Sigmoid colon (tissue), 7 donors: Measurements from ENCODE around the gene VSIG2. TPM values are rescaled to one million over a fixed set of nuclear protein-coding genes. Genes with fewer than 3 reads are reported as not detected.

Experiments used
- DNase-seq: peaks from one replicate; pipeline ENCODE4 v3.0.0-alpha.2; 2019
- H3K27ac ChIP-seq, 4 donors: fragments of 200-600 bp; sonication (generic); one replicate each; pipeline ENCODE4 v1.5.1; 2016 to 2019; ENCODE audit warnings: mild to moderate bottlenecking in 1 of 4
- H3K27me3 ChIP-seq, 3 donors: fragments of 200-600 bp; sonication (generic); one replicate each; pipeline ENCODE4 v1.5.1; 2019; ENCODE audit warnings: mild to moderate bottlenecking in 1 of 3
- H3K36me3 ChIP-seq, 4 donors: fragments of 200-600 bp; sonication (generic); one replicate each; pipeline ENCODE4 v1.5.1; 2016 to 2019
- H3K4me1 ChIP-seq, 4 donors: fragments of 200-600 bp; sonication (generic); one replicate each; pipeline ENCODE4 v1.5.1; 2017 to 2019
- H3K4me3 ChIP-seq, 4 donors: fragments of 200-600 bp; sonication (generic); one replicate each; pipeline ENCODE4 v1.5.1; 2017 to 2019; ENCODE audit warnings: mild to moderate bottlenecking in 2 of 4, moderate library complexity in 1 of 4
- H3K9me3 ChIP-seq, 4 donors: fragments of 200-600 bp in 3 of 4; sonication (generic) in 3 of 4; one replicate each; pipeline versions ENCODE4 v1.5.1 to v1.6.1; 2013 to 2019
- CTCF ChIP-seq, 4 experiments: fragments of 450-650 bp in 3 of 4; fragments of 200-600 bp in 1 of 4; IDR thresholded peaks; one replicate each; pipeline ENCODE4 v1.5.1; 2016 to 2019; ENCODE audit warnings: antibody characterized with exemption in 4 of 4, mild to moderate bottlenecking in 3 of 4, moderate library complexity in 2 of 4
- EP300 ChIP-seq, 4 donors: sonication (generic); formaldehyde crosslinking; IDR thresholded peaks; one replicate each; pipeline ENCODE4 v1.6.1; 2017; ENCODE audit warnings: antibody characterized with exemption in 4 of 4
- POLR2A ChIP-seq, 2 donors: fragments of 450-650 bp; IDR thresholded peaks; one replicate each; pipeline ENCODE4 v1.6.1; 2016; ENCODE audit warnings: antibody characterized with exemption in 2 of 2, mild to moderate bottlenecking in 2 of 2, moderate library complexity in 2 of 2
- POLR2AphosphoS5 ChIP-seq, 4 donors: sonication (generic); formaldehyde crosslinking; IDR thresholded peaks; one replicate each; pipeline ENCODE4 v1.6.1; 2017; ENCODE audit warnings: antibody characterized with exemption in 4 of 4
- WGBS, 2 donors: extraction: QIAGEN DNeasy Blood & Tissue Kit; methylation state at CpG; one replicate each; pipeline ENCODE4 v1.1.7; 2013; 5-methylcytosine and 5-hydroxymethylcytosine counted together
- intact Hi-C: fragments of 100-400 bp; cut with DNase I; formaldehyde crosslinking; loops from one replicate; pipeline ENCODE4 v1.15.1; 2023
- polyA plus RNA-seq, 3 donors: library from polyadenylated mRNA; stranded (reverse); fragments of 200-250 nt; gene quantifications; one replicate each; pipeline ENCODE4 v1.2.3, GENCODE V29; 2013
- total RNA-seq, 4 donors: library from RNA; depleted of rRNA; stranded (reverse); fragments of >200 nt; gene quantifications; one replicate each; pipeline ENCODE4 v1.1.0, GENCODE V29; 2016
- donor health status: healthy with polysubstance abuse.
- donor health status: Bipolar disorder and iron deficiency.
- donor health status: healthy.

Gene VSIG2
- total and polyA plus RNA-seq, 7 donors: 0.36 to 79.3 (median 28.8) TPM; not detected in 1

GRCh38 chr11:124766156-124766555 is 14.1 kb upstream of the VSIG2 start:
- Histone ChIP-seq H3K27ac (no peak overlapping the region), H3K4me3 (no peak overlapping the region), H3K9me3 (no peaks in the 10 kb centered on the region), H3K36me3 (peaks cover 0 to 40% (median 12%) of the 10 kb centered on the region in 4 donors), H3K4me1 (peaks cover 0 to 20% (median 16%) of the 10 kb centered on the region in 4 donors), H3K27me3 (peaks cover 17 to 26% (median 18%) of the 10 kb centered on the region in 3 donors)
- TF ChIP-seq EP300 (IDR thresholded peaks at IDR 0.05) (no peak), CTCF (IDR thresholded peaks at IDR 0.05) (no peak), POLR2A (IDR thresholded peaks at IDR 0.05) (no peak), POLR2AphosphoS5 (IDR thresholded peaks at IDR 0.05) (no peak)
- DNase-seq: no peak
- WGBS, 2 donors: 96 to 97% methylated on average over 2 of the region's 2 CpGs
- intact Hi-C loops: no loop called here

DNA sequence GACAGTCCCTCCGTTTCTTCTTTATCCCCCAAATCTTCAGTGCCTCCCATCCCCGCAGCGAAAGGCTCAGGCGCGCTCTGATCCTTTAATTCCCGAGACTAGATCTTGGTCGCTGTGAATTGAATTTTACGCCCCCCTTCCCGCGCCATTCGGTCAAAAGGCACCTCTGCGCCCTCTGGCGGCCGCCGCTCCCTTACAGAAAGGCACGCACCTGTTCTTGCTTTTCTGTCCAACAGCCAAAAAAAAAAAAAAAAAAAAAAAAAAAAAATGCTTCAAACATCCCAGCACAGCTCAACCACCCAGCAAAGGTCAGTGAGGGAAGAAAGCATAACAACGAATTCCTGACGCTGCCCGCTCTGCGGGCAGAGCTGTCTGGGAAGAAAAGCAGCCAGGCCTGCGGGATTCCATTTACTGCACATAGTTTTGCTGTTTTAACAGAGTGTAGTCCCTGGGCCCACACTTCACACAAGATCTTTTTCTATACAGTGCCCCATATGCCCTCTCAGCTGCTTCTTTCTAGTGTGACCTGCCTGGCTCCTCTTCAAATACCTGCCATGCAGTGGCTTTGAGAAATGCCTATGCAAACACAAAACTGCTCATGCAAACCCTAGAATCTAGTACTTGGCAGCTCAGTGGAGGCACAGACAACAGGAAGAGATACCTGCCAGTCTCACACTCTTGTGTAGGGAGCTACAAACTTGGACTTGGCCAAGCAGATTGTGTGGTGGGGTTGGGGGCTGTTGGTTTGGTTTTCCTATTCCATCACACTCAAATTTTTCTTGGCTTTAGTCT is 11.3 kb upstream of the VSIG2 start:
- peaks cover 0 to 21% (median 8%) of the 10 kb centered on the region in 4 donors for H3K36me3 ChIP-seq
- peaks cover 0 to 43% (median 40%) of the 10 kb centered on the region in 4 donors for H3K4me1 ChIP-seq
- intact Hi-C loops: loop anchor here (2.0 kb wide), 3 partner anchors 37 to 95 kb away; partner anchors contain the start of gene MSANTD2
- peak overlapping the region; percentile 6 to 45 (median 42) for H3K4me3 ChIP-seq
- DNase-seq: peak; percentile 86
- no peak for TF ChIP-seq POLR2A (IDR thresholded peaks at IDR 0.05)
- TF ChIP-seq POLR2AphosphoS5 (IDR thresholded peaks at IDR 0.05): no peak
- peak; percentile 34 to 59 (median 58) for TF ChIP-seq CTCF (IDR thresholded peaks at IDR 0.05)
- TF ChIP-seq EP300 (IDR thresholded peaks at IDR 0.05): no peak
- H3K27ac ChIP-seq: peak overlapping the region; percentile 54 to 76 (median 68)
- 2 to 6% methylated on average over 21 of the region's 21 CpGs for WGBS, 2 donors
- no peaks in the 10 kb centered on the region for H3K9me3 ChIP-seq
- peaks cover 39 to 54% (median 44%) of the 10 kb centered on the region in 3 donors for H3K27me3 ChIP-seq

DNA sequence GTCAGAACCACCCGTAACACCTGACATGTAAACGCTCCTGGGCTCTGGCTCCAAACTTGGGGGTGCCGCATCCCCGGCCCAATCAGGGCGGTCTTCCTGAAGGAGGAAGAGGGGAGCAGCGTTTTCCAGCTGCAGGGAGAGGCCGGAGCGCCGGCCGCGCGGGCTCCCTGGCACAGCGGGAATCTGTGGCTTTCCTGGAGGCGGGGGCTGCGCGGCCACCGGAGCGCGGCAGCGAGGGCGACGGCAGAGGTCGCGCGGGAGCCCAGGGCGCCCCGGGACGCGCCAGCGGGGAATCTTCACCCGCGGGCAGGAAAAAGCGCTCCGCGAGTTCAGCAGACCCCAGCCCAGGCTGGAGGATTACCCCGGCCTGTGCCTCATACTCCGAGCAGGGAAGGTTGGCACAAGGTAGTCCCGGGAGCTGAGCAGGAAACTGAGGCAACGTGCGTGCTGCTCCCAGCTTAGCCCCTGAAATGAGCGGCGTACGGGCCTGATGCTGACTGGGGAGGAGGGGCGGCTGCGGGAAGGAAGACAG is 10.6 kb upstream of the VSIG2 start:
- peak overlapping the region; percentile 6 to 45 (median 42) for H3K4me3 ChIP-seq
- intact Hi-C loops: loop anchor here (2.0 kb wide), 3 partner anchors 38 to 94 kb away; partner anchors contain the start of gene MSANTD2
- no peak for DNase-seq
- 1% methylated on average over 45 of the region's 45 CpGs for WGBS, 2 donors
- H3K4me1 ChIP-seq: peaks cover 0 to 47% (median 44%) of the 10 kb centered on the region in 4 donors
- TF ChIP-seq POLR2A (IDR thresholded peaks at IDR 0.05) (no peak), CTCF (IDR thresholded peaks at IDR 0.05) (no peak), POLR2AphosphoS5 (IDR thresholded peaks at IDR 0.05) (no peak), EP300 (IDR thresholded peaks at IDR 0.05) (no peak)
- H3K9me3 ChIP-seq: no peaks in the 10 kb centered on the region
- H3K27me3 ChIP-seq: peaks cover 42 to 61% (median 51%) of the 10 kb centered on the region in 3 donors
- peak overlapping the region; percentile 54 to 76 (median 68) for H3K27ac ChIP-seq
- H3K36me3 ChIP-seq: peaks cover 0 to 17% (median 7%) of the 10 kb centered on the region in 4 donors

DNA sequence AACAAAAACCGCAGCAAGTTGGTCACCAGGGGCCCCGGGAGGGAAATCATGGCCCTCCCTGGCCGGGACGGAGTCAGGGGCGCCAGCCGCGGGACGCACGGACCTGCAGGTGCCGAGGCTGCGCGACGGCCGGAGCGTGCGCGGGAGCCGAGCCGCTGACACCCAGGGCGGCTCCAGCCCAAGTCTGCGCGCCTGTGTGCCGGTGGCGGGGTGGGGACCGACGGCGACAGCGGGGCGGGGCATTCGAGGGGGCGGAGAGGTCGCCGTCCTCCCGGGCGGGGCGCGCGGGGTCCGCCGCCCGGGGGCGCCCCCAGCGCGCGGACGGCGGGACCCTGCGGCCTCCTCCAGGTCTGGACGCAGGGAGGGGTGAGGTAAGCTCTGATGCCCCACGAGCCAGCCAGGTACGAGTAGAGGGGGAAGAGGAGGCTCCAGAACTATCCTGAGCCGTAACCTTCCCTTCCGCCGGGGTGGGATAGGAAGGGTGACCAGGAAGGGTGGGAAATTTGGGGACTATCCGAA is 10.1 kb upstream of the VSIG2 start, which contains the start of gene ESAM:
TSS of gene ESAM (minus strand) at position 186 of the 519 bp plus-strand sequence. CDS start at position 50, 136 bp downstream.
- H3K27me3 ChIP-seq: peaks cover 42 to 66% (median 56%) of the 10 kb centered on the region in 3 donors
- no peaks in the 10 kb centered on the region for H3K9me3 ChIP-seq
- peaks cover 0 to 47% (median 44%) of the 10 kb centered on the region in 4 donors for H3K4me1 ChIP-seq
- WGBS, 2 donors: 0 to 1% methylated on average over 55 of the region's 55 CpGs
- intact Hi-C loops: loop anchor here (2.0 kb wide), 3 partner anchors 39 to 93 kb away; partner anchors contain the start of gene MSANTD2
- peak within 1 kb of the TSS; percentile 54 to 76 (median 68) for H3K27ac ChIP-seq
- H3K4me3 ChIP-seq: peak within 1 kb of the TSS; percentile 7 to 45 (median 42)
- no peak for DNase-seq
- peaks cover 0 to 12% (median 2%) of the 10 kb centered on the region in 4 donors for H3K36me3 ChIP-seq
- TF ChIP-seq CTCF (IDR thresholded peaks at IDR 0.05): no peak
- TF ChIP-seq POLR2AphosphoS5 (IDR thresholded peaks at IDR 0.05): peak in 3 of 4 donors; percentile 49 to 76 (median 71)
